Aorta (tissue), 5 donors: Measurements from ENCODE around the gene DDX46. TPM values are rescaled to one million over a fixed set of nuclear protein-coding genes. Genes with fewer than 3 reads are reported as not detected.
"Not testable (repeated sequence)": the region's sequence is repeated elsewhere in the genome, so short reads cannot be mapped to it uniquely, and the experiment has no call there.

Experiments used
- ATAC-seq: fragments of 200-7000 bp; cut with Tn5 transposase; one replicate; pipeline ENCODE4 v1.9.1; 2022; ENCODE audit warnings: moderate library complexity; ENCODE audit not compliant: low FRiP score
- DNase-seq, 2 donors: peaks; one replicate each; pipeline ENCODE4 v3.0.0-alpha.2; 2020
- H3K27ac ChIP-seq, 2 donors: one replicate each; pipeline ENCODE4 v1.5.1; 2013; ENCODE audit warnings: low read length in 2 of 2, mild to moderate bottlenecking in 2 of 2, moderate library complexity in 2 of 2, control low read depth in 1 of 2, inconsistent platforms in 1 of 2, low read depth in 1 of 2
- H3K27me3 ChIP-seq, 2 donors: one replicate each; pipeline ENCODE4 v1.6.1; 2013; ENCODE audit warnings: control low read depth in 1 of 2, low read length in 1 of 2, mild to moderate bottlenecking in 1 of 2, moderate library complexity in 1 of 2; ENCODE audit not compliant: insufficient read depth in 2 of 2, control insufficient read depth in 1 of 2
- H3K36me3 ChIP-seq, 2 donors: one replicate each; pipeline ENCODE4 v1.6.1; 2013; ENCODE audit warnings: control low read depth in 1 of 2, low read length in 1 of 2, mild to moderate bottlenecking in 1 of 2; ENCODE audit not compliant: insufficient read depth in 2 of 2, control insufficient read depth in 1 of 2
- H3K4me1 ChIP-seq, 2 donors: one replicate each; pipeline ENCODE4 v1.6.1; 2013; ENCODE audit warnings: low read length in 2 of 2, control low read depth in 1 of 2, mild to moderate bottlenecking in 1 of 2, moderate library complexity in 1 of 2; ENCODE audit not compliant: insufficient read depth in 2 of 2, control insufficient read depth in 1 of 2
- H3K4me3 ChIP-seq, 2 donors: one replicate each; pipeline ENCODE4 v1.5.1; 2013; ENCODE audit warnings: low read length in 2 of 2, control low read depth in 1 of 2, mild to moderate bottlenecking in 1 of 2
- H3K9me3 ChIP-seq: one replicate; pipeline ENCODE4 v1.6.1; 2013; ENCODE audit warnings: mild to moderate bottlenecking, low read length; ENCODE audit not compliant: control insufficient read depth
- WGBS, 2 donors: extraction: QIAGEN DNeasy Blood & Tissue Kit; methylation state at CpG; one replicate each; pipeline ENCODE4 v1.1.7; 2013; 5-methylcytosine and 5-hydroxymethylcytosine counted together
- intact Hi-C, 2 donors: fragments of 100-400 bp; cut with DNase I; formaldehyde crosslinking; loops; one replicate each; pipeline versions ENCODE4 v1.14.2 to v1.15.0; 2022
- long read RNA-seq, 2 donors: library from polyadenylated mRNA; unstranded; transcript quantifications; one replicate each; pipeline ENCODE4 v2.0.0, GENCODE V29; 2020 to 2021
- polyA plus RNA-seq, 2 donors: library from polyadenylated mRNA; stranded (reverse); fragments of 200-250 nt; gene quantifications; one replicate each; pipeline ENCODE4 v1.2.3, GENCODE V29; 2013
- total RNA-seq, 2 donors: library from RNA; stranded (reverse); fragmentation: NEBNext Ultra II Directional; extraction: Animal tissue kit (Norgen Biotek cat#: 25700); gene quantifications; one replicate each; pipeline ENCODE4 v1.2.1, GENCODE V29; 2021
- donor health status: healthy with polysubstance abuse.
- donor health status: Bipolar disorder and iron deficiency.
- donor health status: DM: no; HTN: no; CAD: no.
- donor health status: DM: no; HTN: no; CAD: no.
- donor health status: DM: yes; HTN: yes; CAD: no.

Gene DDX46
- total RNA-seq: 10 to 100 TPM; 52.2 to 53.7 TPM
- polyA plus RNA-seq: 10 to 100 TPM; 18.3 to 29.0 TPM
- long read RNA-seq, donor 1, partial matches to known transcripts: 34 of 34 reads
- long read RNA-seq, donor 1, other reads (novel, unspliced or antisense): 0 of 34 reads
- long read RNA-seq, donor 2, full-length matches to known transcripts: 4 of 28 reads
- long read RNA-seq, donor 2, partial matches to known transcripts: 22 of 28 reads
- long read RNA-seq, donor 2, other reads (novel, unspliced or antisense): 2 of 28 reads

DNA sequence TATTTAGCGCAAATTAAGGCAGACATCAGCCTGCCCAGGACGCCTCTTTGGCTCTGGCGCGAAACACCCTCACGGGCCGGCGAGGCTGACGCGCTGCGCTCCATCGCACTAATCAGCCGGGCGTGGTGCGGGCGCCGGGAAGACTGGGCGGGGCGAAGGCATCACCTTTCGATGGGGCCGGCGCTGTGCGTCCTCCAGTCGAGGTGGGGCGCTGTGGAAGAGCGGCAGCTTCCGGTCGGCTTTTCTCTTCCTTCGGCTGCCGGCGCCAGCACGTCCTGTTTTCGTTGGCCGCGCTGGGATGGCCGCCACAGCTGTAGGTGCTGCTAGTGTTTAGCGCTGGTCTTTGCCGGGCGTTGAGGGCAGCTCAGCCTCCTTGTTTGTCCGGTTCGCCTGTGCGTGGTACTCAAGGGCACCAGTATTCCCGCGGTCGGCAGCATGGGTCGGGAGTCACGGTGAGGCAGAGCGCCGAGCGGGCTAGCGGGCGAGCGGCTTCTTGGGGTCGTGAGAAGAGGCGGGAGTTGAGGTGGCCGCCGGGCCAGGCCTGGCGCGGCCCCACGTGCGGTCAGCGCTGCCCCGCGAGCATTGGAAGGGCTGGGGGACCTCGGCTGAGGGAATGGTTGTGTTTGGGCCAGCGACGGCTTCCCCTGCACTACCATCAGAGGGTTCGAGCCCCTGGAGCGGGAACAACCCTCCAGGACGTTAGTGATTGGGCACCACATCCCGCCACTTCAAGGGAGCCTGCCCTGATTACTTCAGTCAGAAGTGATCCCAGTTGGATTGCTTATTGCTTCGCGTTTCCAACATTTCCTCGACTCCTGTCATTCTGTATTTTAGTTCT, at the start of gene DDX46:
Gene DDX46 (plus strand): TSS at position 276 of the 838 bp plus-strand sequence. CDS start 160 bp downstream, at position 436.
- H3K27ac ChIP-seq: peak within 1 kb of the TSS in 1 of 2 donors; percentile 53
- 1% methylated on average over 72 to 73 of the region's 73 CpGs for WGBS, 2 donors
- intact Hi-C loops: no loop called here

DNA sequence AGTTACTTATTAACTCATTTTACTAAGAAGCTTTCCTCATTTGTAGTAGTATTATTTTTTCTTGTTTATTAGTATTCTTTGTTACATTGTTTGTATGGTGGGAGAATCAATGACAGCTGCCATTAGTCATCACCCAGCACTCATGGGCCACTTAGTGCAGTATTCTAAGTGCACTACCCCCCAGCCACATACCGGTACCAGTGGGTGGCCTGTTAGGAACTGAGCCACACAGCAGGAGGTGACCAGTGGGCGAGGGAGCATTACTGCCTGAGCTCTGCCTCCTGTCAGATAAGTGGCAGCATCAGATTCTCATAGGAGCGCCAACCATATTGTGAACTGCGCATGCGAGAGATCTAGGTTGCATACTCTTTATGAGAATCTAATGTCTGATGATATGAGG, 44.5 kb upstream of the DDX46 start:
- no peak overlapping the region for H3K27ac ChIP-seq
- H3K4me3 ChIP-seq: no peak overlapping the region
- no peak for DNase-seq
- no peaks in the 10 kb centered on the region for H3K9me3 ChIP-seq
- H3K36me3 ChIP-seq: peaks cover 2 to 5% of the 10 kb centered on the region in 2 donors
- 92% methylated on average over 5 of the region's 5 CpGs for WGBS, 2 donors
- intact Hi-C loops: no loop called here
- no peak for ATAC-seq
- no peaks in the 10 kb centered on the region for H3K4me1 ChIP-seq
- no peaks in the 10 kb centered on the region for H3K27me3 ChIP-seq

More for the DNA sequence above, at the start of gene DDX46:
- H3K27me3 ChIP-seq: no peaks in the 10 kb centered on the region
- peak; percentile 99 for ATAC-seq
- H3K9me3 ChIP-seq: no peaks in the 10 kb centered on the region
- H3K4me1 ChIP-seq: no peaks in the 10 kb centered on the region
- peak within 1 kb of the TSS; percentile 81 to 84 for H3K4me3 ChIP-seq
- DNase-seq: peak; percentile 96 to 98
- H3K36me3 ChIP-seq: no peaks in the 10 kb centered on the region

DNA sequence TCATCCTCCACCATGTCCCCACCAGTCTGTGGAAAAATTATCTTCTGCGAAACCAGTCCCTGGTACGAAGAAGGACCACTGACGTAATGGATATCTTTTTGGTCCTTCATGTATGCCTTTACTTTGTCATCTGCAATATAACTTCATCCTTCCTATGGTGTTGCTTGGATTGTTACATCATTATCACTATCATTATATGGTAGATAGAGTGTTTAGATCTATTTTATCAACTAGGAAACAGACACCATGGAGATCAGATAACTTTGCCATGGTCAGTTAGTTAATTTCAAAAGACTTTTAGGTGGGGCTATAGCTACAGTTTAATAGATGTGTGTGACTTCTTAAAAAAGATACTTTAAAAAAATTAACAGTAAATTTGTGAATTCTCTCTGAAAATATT, 44.0 kb upstream of the DDX46 start:
- 94% methylated on average over 3 of the region's 3 CpGs for WGBS, 2 donors
- Histone ChIP-seq H3K27me3 (no peaks in the 10 kb centered on the region), H3K9me3 (no peaks in the 10 kb centered on the region), H3K4me3 (no peak overlapping the region), H3K4me1 (no peaks in the 10 kb centered on the region), H3K27ac (no peak overlapping the region), H3K36me3 (peaks cover 5 to 6% of the 10 kb centered on the region in 2 donors)
- intact Hi-C loops: no loop called here
- ATAC-seq (no peak), DNase-seq (no peak)

- H3K27me3 ChIP-seq, intact Hi-C loops, H3K27ac ChIP-seq, H3K4me3 ChIP-seq, H3K9me3 ChIP-seq, DNase-seq, H3K4me1 ChIP-seq, H3K36me3 ChIP-seq, ATAC-seq: not testable (repeated sequence)
- WGBS, 2 donors: 82 to 88% methylated on average over 4 of the region's 4 CpGs
Measured at GRCh38 chr5:134715466-134715865, 43.1 kb upstream of the DDX46 start.

DNA sequence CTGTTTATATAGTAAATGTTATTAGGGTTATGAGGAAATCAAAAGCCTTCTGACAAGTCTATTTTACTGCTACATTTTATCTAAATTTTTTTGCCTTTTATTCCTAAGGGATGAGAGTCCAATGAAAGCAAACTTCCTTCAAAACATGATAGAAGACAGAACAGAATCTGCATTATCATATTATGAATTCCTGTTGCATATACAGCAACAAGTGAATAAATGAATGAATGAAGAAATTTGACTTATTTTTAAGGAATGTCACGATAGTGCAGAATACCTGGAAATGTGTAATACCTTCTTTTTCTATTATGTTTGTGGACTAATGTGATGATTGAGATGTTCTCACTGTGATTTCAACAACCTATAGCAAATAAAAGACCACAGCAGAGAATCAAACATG, 33.7 kb upstream of the DDX46 start:
- Histone ChIP-seq H3K36me3 (peaks cover 0 to 1% of the 10 kb centered on the region in 2 donors), H3K27ac (no peak overlapping the region), H3K4me3 (no peak overlapping the region), H3K4me1 (no peaks in the 10 kb centered on the region), H3K27me3 (no peaks in the 10 kb centered on the region), H3K9me3 (no peaks in the 10 kb centered on the region)
- ATAC-seq: no peak
- DNase-seq: no peak
- intact Hi-C loops: no loop called here
- 80 to 92% methylated on average over 1 of the region's 1 CpG for WGBS, 2 donors

- WGBS, 2 donors: 75 to 78% methylated on average over 3 of the region's 3 CpGs
- Histone ChIP-seq H3K4me3 (no peak overlapping the region), H3K27me3 (no peaks in the 10 kb centered on the region), H3K9me3 (no peaks in the 10 kb centered on the region), H3K4me1 (no peaks in the 10 kb centered on the region), H3K27ac (no peak overlapping the region), H3K36me3 (no peaks in the 10 kb centered on the region)
- intact Hi-C loops: loop anchor here in 1 of 2 donors (10.0 kb wide), 1 partner anchor 112 kb away; the partner anchor contains the start of gene C5orf24
- ATAC-seq: no peak
- no peak for DNase-seq
Measured at GRCh38 chr5:134732819-134733218, 25.8 kb upstream of the DDX46 start.

- Histone ChIP-seq H3K27ac (no peak overlapping the region), H3K9me3 (no peaks in the 10 kb centered on the region), H3K4me3 (no peak overlapping the region), H3K27me3 (no peaks in the 10 kb centered on the region), H3K4me1 (no peaks in the 10 kb centered on the region), H3K36me3 (no peaks in the 10 kb centered on the region)
- 81 to 83% methylated on average over 4 of the region's 4 CpGs for WGBS, 2 donors
- intact Hi-C loops: loop anchor here in 1 of 2 donors (10.0 kb wide), 1 partner anchor 110 kb away; the partner anchor contains the start of gene C5orf24
- ATAC-seq (no peak), DNase-seq (no peak)
Measured at GRCh38 chr5:134735243-134735642, 23.3 kb upstream of the DDX46 start.

GRCh38 chr5:134736173-134736812, 22.3 kb upstream of the DDX46 start:
- 47 to 51% methylated on average over 2 of the region's 2 CpGs for WGBS, 2 donors

More at GRCh38 chr5:134736173-134736812, 22.3 kb upstream of the DDX46 start:
- H3K9me3 ChIP-seq: no peaks in the 10 kb centered on the region
- peaks cover 0 to 2% of the 10 kb centered on the region in 2 donors for H3K36me3 ChIP-seq
- H3K27ac ChIP-seq: no peak overlapping the region
- intact Hi-C loops: loop anchor here in 1 of 2 donors (10.0 kb wide), 1 partner anchor 109 kb away; the partner anchor contains the start of gene C5orf24
- no peak overlapping the region for H3K4me3 ChIP-seq
- ATAC-seq (no peak), DNase-seq (no peak)
- H3K4me1 ChIP-seq: no peaks in the 10 kb centered on the region
- no peaks in the 10 kb centered on the region for H3K27me3 ChIP-seq
